Uterus (tissue), 4 donors: Measurements from ENCODE around the gene SCAPER. TPM values are rescaled to one million over a fixed set of nuclear protein-coding genes. Genes with fewer than 3 reads are reported as not detected.

Experiments used
- DNase-seq, 2 donors: peaks; one replicate each; pipeline ENCODE4 v3.0.0-alpha.2; 2019 to 2020
- H3K27ac ChIP-seq, 2 donors: fragments of 200-600 bp; sonication (generic); 1 replicate in 1 of 2; 2 replicates in 1 of 2; pipeline ENCODE4 v1.5.1; 2016 to 2018
- H3K27me3 ChIP-seq, 2 donors: fragments of 200-600 bp; sonication (generic); one replicate each; pipeline ENCODE4 v1.5.1; 2018 to 2019; ENCODE audit warnings: control low read depth in 1 of 2
- H3K36me3 ChIP-seq, 2 donors: fragments of 200-600 bp; sonication (generic); one replicate each; pipeline ENCODE4 v1.5.1; 2019; ENCODE audit warnings: control low read depth in 1 of 2
- H3K4me1 ChIP-seq, 2 donors: fragments of 200-600 bp; sonication (generic); one replicate each; pipeline ENCODE4 v1.5.1; 2018 to 2019; ENCODE audit warnings: control low read depth in 1 of 2
- H3K4me3 ChIP-seq, 2 donors: fragments of 200-600 bp; sonication (generic); 1 replicate in 1 of 2; 2 replicates in 1 of 2; pipeline ENCODE4 v1.5.1; 2018 to 2019; ENCODE audit warnings: mild to moderate bottlenecking in 1 of 2
- H3K9me3 ChIP-seq, 2 donors: fragments of 200-600 bp; sonication (generic); one replicate each; pipeline ENCODE4 v1.5.1; 2019; ENCODE audit warnings: control low read depth in 1 of 2
- CTCF ChIP-seq, 4 experiments: fragments of 200-600 bp in 2 of 4; fragments of 450-650 bp in 2 of 4; sonication (generic) in 2 of 4; IDR thresholded peaks; one replicate each; pipeline ENCODE4 v1.5.1; 2016 to 2019; ENCODE audit warnings: antibody characterized with exemption in 4 of 4, mild to moderate bottlenecking in 2 of 4, moderate library complexity in 1 of 4
- POLR2A ChIP-seq, 2 donors: fragments of 450-650 bp; IDR thresholded peaks; one replicate each; pipeline ENCODE4 v1.6.1; 2016; ENCODE audit warnings: antibody characterized with exemption in 2 of 2, mild to moderate bottlenecking in 1 of 2, moderate library complexity in 1 of 2
- intact Hi-C: fragments of 100-400 bp; cut with DNase I; formaldehyde crosslinking; loops from one replicate; pipeline ENCODE4 v1.15.1; 2023; ENCODE audit warnings: low total_unique reads
- total RNA-seq, 4 donors: library from RNA; depleted of rRNA in 3 of 4; stranded (reverse); fragments of >200 nt in 3 of 4; gene quantifications; one replicate each; pipeline versions ENCODE4 v1.1.0 to v1.2.4, GENCODE V29; 2014 to 2023
- donor health status: DM: yes; HTN: yes; CAD: no.

The SCAPER gene
- total RNA-seq, 4 donors from 2014 or later = 10.6 to 74.2 (median 32.9) TPM

DNA sequence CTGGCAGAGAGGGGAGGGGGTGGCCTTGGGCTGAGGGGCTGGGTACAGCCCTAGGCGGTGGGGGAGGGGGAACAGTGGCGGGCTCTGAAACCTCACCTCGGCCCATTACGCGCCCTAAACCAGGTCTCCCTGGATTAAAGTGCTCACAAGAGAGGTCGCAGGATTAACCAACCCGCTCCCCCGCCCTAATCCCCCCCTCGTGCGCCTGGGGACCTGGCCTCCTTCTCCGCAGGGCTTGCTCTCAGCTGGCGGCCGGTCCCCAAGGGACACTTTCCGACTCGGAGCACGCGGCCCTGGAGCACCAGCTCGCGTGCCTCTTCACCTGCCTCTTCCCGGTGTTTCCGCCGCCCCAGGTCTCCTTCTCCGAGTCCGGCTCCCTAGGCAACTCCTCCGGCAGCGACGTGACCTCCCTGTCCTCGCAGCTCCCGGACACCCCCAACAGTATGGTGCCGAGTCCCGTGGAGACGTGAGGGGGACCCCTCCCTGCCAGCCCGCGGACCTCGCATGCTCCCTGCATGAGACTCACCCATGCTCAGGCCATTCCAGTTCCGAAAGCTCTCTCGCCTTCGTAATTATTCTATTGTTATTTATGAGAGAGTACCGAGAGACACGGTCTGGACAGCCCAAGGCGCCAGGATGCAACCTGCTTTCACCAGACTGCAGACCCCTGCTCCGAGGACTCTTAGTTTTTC, 563.6 kb downstream of the SCAPER start:
- intact Hi-C loops = no loop called here
- Histone ChIP-seq H3K36me3 (no peaks in the 10 kb centered on the region), H3K4me1 (peaks cover 0 to 45% of the 10 kb centered on the region in 2 donors), H3K4me3 (no peak overlapping the region), H3K27me3 (peaks cover 82 to 86% of the 10 kb centered on the region in 2 donors), H3K27ac (no peak overlapping the region), H3K9me3 (no peaks in the 10 kb centered on the region)
- DNase-seq = no peak
- no peak for TF ChIP-seq CTCF (IDR thresholded peaks at IDR 0.05)
- TF ChIP-seq POLR2A (IDR thresholded peaks at IDR 0.05) = no peak

DNA sequence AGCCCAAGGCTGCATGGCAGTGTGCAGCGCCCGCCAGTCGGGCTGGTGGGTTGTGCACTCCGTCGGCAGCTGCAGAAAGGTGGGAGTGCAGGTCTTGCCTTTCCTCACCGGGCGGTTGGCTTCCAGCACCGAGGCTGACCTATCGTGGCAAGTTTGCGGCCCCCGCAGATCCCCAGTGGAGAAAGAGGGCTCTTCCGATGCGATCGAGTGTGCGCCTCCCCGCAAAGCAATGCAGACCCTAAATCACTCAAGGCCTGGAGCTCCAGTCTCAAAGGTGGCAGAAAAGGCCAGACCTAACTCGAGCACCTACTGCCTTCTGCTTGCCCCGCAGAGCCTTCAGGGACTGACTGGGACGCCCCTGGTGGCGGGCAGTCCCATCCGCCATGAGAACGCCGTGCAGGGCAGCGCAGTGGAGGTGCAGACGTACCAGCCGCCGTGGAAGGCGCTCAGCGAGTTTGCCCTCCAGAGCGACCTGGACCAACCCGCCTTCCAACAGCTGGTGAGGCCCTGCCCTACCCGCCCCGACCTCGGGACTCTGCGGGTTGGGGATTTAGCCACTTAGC, 564.3 kb downstream of the SCAPER start:
- DNase-seq = no peak

GRCh38 chr15:76340198-76340802, 564.8 kb downstream of the SCAPER start:
- Histone ChIP-seq H3K27me3 (peaks cover 77 to 86% of the 10 kb centered on the region in 2 donors), H3K36me3 (no peaks in the 10 kb centered on the region), H3K4me1 (peaks cover 0 to 43% of the 10 kb centered on the region in 2 donors), H3K27ac (no peak overlapping the region), H3K9me3 (no peaks in the 10 kb centered on the region), H3K4me3 (peak overlapping the region in 1 of 2 donors; percentile 19)
- TF ChIP-seq POLR2A (IDR thresholded peaks at IDR 0.05) (no peak), CTCF (IDR thresholded peaks at IDR 0.05) (no peak)
- no peak for DNase-seq
- intact Hi-C loops = no loop called here

More for the DNA sequence above, 564.3 kb downstream of the SCAPER start:
- no peaks in the 10 kb centered on the region for H3K36me3 ChIP-seq
- TF ChIP-seq POLR2A (IDR thresholded peaks at IDR 0.05) = no peak
- no peaks in the 10 kb centered on the region for H3K9me3 ChIP-seq
- no peak overlapping the region for H3K27ac ChIP-seq
- no peak overlapping the region for H3K4me3 ChIP-seq
- peaks cover 0 to 43% of the 10 kb centered on the region in 2 donors for H3K4me1 ChIP-seq
- intact Hi-C loops = no loop called here
- H3K27me3 ChIP-seq = peaks cover 81 to 86% of the 10 kb centered on the region in 2 donors

DNA sequence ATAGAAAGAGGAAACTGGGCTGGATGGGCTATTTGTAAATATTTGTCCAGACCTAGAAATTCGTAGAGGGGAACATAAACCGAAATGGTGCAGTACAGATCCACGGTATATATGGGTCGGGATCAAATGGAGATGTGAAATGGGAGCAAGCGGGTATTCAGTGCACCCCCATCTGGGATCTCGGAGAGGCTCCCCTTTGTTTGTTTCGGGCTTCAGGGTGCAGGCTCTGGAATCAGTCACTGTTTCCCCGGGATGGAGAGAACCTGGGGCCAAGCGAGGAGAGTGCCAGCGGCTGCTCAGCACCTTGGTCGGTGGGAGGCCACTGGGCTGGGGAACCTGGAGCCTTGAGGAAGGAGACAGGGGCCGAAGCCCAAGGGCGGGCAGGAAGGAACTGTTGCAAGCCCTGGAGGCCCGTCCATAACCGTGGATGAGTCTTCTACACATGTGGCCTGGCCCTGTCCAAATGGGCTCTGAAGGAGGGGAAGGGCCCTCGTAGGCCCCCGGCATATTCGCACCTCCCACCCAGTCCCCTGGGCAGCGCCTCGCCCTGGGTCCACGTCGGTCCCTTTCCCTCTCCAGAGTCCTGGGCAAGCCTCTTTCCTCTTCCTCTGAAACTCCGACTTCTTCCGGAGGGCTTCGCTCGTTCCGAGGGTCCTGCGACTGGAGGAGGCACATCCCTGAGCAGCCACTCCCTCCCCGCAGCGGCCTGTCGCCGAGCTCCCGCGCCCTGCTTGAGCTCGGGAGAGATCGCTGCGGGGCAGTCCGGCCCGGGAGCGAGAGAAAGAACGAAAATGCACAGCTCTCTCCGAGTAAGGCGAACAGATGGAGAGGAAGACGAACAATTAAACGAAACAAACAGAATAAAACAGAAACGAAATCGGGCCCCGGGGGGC, 565.6 kb downstream of the SCAPER start:
- no peak overlapping the region for H3K27ac ChIP-seq
- no peaks in the 10 kb centered on the region for H3K9me3 ChIP-seq
- H3K27me3 ChIP-seq = peaks cover 76 to 86% of the 10 kb centered on the region in 2 donors
- H3K36me3 ChIP-seq = no peaks in the 10 kb centered on the region
- DNase-seq = no peak
- peak overlapping the region in 1 of 2 donors; percentile 19 for H3K4me3 ChIP-seq
- intact Hi-C loops = no loop called here
- TF ChIP-seq CTCF (IDR thresholded peaks at IDR 0.05) (no peak), POLR2A (IDR thresholded peaks at IDR 0.05) (no peak)
- peaks cover 0 to 43% of the 10 kb centered on the region in 2 donors for H3K4me1 ChIP-seq

- Histone ChIP-seq H3K27me3 (peaks cover 73 to 84% of the 10 kb centered on the region in 2 donors), H3K27ac (no peak overlapping the region), H3K36me3 (no peaks in the 10 kb centered on the region), H3K4me3 (no peak overlapping the region), H3K9me3 (no peaks in the 10 kb centered on the region), H3K4me1 (peaks cover 0 to 43% of the 10 kb centered on the region in 2 donors)
- TF ChIP-seq POLR2A (IDR thresholded peaks at IDR 0.05) (no peak), CTCF (IDR thresholded peaks at IDR 0.05) (no peak)
- intact Hi-C loops = no loop called here
- no peak for DNase-seq
Observed at GRCh38 chr15:76338486-76339304, 566.4 kb downstream of the SCAPER start.
